Adrenal gland (tissue), 12 donors: ENCODE results near the gene SYNGR1. TPM values are rescaled to one million over a fixed set of nuclear protein-coding genes. Genes with fewer than 3 reads are reported as not detected.
"Not testable (repeated sequence)": the region's sequence is repeated elsewhere in the genome, so short reads cannot be mapped to it uniquely, and the experiment has no call there.

Source experiments
- DNase-seq, 7 donors: peaks; one replicate each; pipeline ENCODE4 v3.0.0-alpha.2; 2019 to 2020
- H3K27ac ChIP-seq, 5 donors: fragments of 200-600 bp; sonication (generic) in 4 of 5; 1 replicate in 3 of 5; 2 replicates in 2 of 5; pipeline versions ENCODE4 v1.5.1 to v1.8.0; 2016 to 2020; ENCODE audit warnings: mild to moderate bottlenecking in 1 of 5
- H3K27me3 ChIP-seq: fragments of 200-600 bp; 2 replicates; pipeline ENCODE4 v1.8.0; 2021
- H3K36me3 ChIP-seq, 2 donors: fragments of 200-600 bp; replicated peaks in 1 of 2; 1 replicate in 1 of 2; 2 replicates in 1 of 2; pipeline versions ENCODE4 v1.5.1 to v1.8.0; 2018 to 2022
- H3K4me1 ChIP-seq, 2 donors: fragments of 200-600 bp; replicated peaks in 1 of 2; 1 replicate in 1 of 2; 2 replicates in 1 of 2; pipeline versions ENCODE4 v1.5.1 to v1.8.0; 2018 to 2021
- H3K4me3 ChIP-seq, 4 donors: fragments of 200-600 bp; sonication (generic) in 3 of 4; one replicate each; pipeline ENCODE4 v1.5.1; 2016 to 2018
- H3K9me3 ChIP-seq, 3 donors: fragments of 200-600 bp; sonication (generic) in 1 of 3; replicated peaks in 1 of 3; 1 replicate in 2 of 3; 2 replicates in 1 of 3; pipeline versions ENCODE4 v1.5.1 to v1.8.0; 2016 to 2021
- CTCF ChIP-seq, 6 experiments: fragments of 450-650 bp in 4 of 6; fragments of 200-600 bp in 2 of 6; sonication (generic) in 1 of 6; IDR thresholded peaks; 1 replicate in 5 of 6; 2 replicates in 1 of 6; pipeline versions ENCODE4 v1.5.1 to v1.8.0; 2016 to 2021; ENCODE audit warnings: antibody characterized with exemption in 6 of 6, mild to moderate bottlenecking in 2 of 6, moderate library complexity in 1 of 6
- POLR2A ChIP-seq, 2 donors: fragments of 450-650 bp; IDR thresholded peaks; one replicate each; pipeline ENCODE4 v1.6.1; 2017; ENCODE audit warnings: antibody characterized with exemption in 2 of 2, mild to moderate bottlenecking in 2 of 2, moderate library complexity in 1 of 2
- WGBS, 4 donors: extraction: QIAGEN DNeasy Blood & Tissue Kit in 2 of 4; methylation state at CpG; one replicate each; pipeline versions ENCODE4 v1.1.5 to v1.1.7; 2013 to 2017; 5-methylcytosine and 5-hydroxymethylcytosine counted together
- intact Hi-C, 2 donors: fragments of 100-400 bp; cut with DNase I; formaldehyde crosslinking; loops; one replicate each; pipeline versions ENCODE4 v1.14.1 to v1.15.0; 2022 to 2023
- polyA plus RNA-seq, 3 donors: library from polyadenylated mRNA; stranded (reverse); fragments of 200-250 nt in 2 of 3; fragments of 350-450 nt in 1 of 3; fragmentation: Illumina TruSeq in 1 of 3; extraction: RNeasy Lipid Tissue Mini Kit (QIAGEN cat#74804) in 1 of 3; gene quantifications; one replicate each; pipeline ENCODE4 v1.2.3, GENCODE V29; 2013 to 2014
- total RNA-seq, 9 donors: library from RNA; depleted of rRNA in 4 of 9; stranded (reverse); fragments of >200 nt in 4 of 9; fragments of 120-200 nt in 1 of 9; fragmentation: NEBNext Ultra II Directional in 1 of 9; extraction: Animal tissue kit (Norgen Biotek cat#: 25700) in 1 of 9; gene quantifications; one replicate each; pipeline versions ENCODE4 v1.1.0 to v1.2.4, GENCODE V29; 2013 to 2023
- donor health status: healthy with polysubstance abuse.
- donor health status: Bipolar disorder and iron deficiency.
- donor health status: DM: yes; HTN: yes; CAD: no.
- donor health status: DM: no; HTN: no; CAD: no.
- donor health status: DM: no; HTN: no; CAD: no.
- donor health status: DM: yes; HTN: yes; CAD: no.

The SYNGR1 gene
- total and polyA plus RNA-seq, 12 donors = 8.5 to 80.0 (median 28.2) TPM

DNA sequence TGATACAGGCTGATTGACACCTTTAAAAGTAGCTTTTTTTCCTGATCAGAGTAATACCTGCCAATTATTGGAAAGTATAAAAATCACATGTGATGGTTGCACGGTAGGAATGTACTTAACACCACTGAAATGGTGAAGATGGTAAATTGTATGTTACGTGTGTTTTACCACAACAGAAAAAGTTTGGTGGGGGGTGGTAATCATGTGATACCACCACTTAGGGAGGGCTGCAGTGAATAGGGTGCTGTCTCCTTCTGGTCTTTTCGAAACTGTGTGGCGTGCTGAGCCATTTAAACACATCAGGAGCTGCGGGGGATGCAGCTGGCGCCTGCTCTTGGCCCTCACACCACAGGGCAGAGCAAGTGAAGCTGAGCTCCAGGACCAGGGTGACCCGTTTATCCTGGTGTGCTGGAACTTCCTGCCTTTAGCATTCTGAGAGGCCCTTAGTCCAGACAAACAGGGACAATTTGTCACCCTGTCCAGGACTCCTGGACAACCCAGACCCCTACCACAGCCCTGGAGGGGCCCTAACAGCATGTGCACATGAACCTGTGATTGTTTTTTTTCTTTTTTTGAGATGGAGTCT lies 2.6 kb downstream of the SYNGR1 start:
- Histone ChIP-seq H3K4me3 (no peak overlapping the region), H3K27me3 (no peaks in the 10 kb centered on the region), H3K27ac (peak overlapping the region in 1 of 5 donors; percentile 72), H3K4me1 (peaks cover 0 to 8% of the 10 kb centered on the region in 2 donors), H3K36me3 (no peaks in the 10 kb centered on the region), H3K9me3 (no peaks in the 10 kb centered on the region)
- no peak for TF ChIP-seq CTCF (IDR thresholded peaks at IDR 0.05)
- TF ChIP-seq POLR2A (IDR thresholded peaks at IDR 0.05) = no peak
- intact Hi-C loops = no loop called here
- WGBS, 4 donors = 86 to 92% (median 86%) methylated on average over 7 of the region's 7 CpGs
- DNase-seq = no peak

DNA sequence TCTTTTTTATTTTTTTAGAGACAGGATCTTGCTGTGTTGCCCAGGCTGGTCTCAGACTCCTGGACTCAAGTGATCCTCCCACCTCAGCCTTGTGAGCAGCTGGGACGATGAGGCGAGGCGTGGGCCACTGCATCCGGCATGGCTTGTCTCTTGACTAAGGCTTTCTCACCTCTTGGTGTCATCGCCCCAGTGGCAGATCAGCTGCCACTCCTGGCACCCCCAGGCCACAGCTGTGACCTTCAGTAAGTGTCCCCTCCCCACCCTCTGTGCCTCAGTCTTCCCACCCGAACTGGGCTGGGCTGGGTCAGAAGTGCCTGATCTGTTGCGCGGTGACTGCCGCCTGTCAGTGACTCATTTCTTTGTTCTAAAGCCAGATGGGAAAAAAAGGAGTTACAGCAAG lies 3.6 kb downstream of the SYNGR1 start:
- intact Hi-C loops = no loop called here
- H3K27me3 ChIP-seq = no peaks in the 10 kb centered on the region
- no peak overlapping the region for H3K27ac ChIP-seq
- H3K4me1 ChIP-seq = peaks cover 0 to 8% of the 10 kb centered on the region in 2 donors
- no peaks in the 10 kb centered on the region for H3K9me3 ChIP-seq
- no peak overlapping the region for H3K4me3 ChIP-seq
- 68 to 75% (median 70%) methylated on average over 9 of the region's 9 CpGs for WGBS, 4 donors
- H3K36me3 ChIP-seq = no peaks in the 10 kb centered on the region
- DNase-seq = peak in 1 of 7 donors; percentile 45
- TF ChIP-seq CTCF (IDR thresholded peaks at IDR 0.05) (no peak), POLR2A (IDR thresholded peaks at IDR 0.05) (no peak)

GRCh38 chr22:39355080-39355479 lies 5.3 kb downstream of the SYNGR1 start:
- WGBS, 4 donors = 88 to 94% (median 91%) methylated on average over 12 of the region's 12 CpGs
- no peak overlapping the region for H3K4me3 ChIP-seq
- H3K36me3 ChIP-seq = no peaks in the 10 kb centered on the region
- no peaks in the 10 kb centered on the region for H3K9me3 ChIP-seq
- intact Hi-C loops = no loop called here
- no peak for TF ChIP-seq POLR2A (IDR thresholded peaks at IDR 0.05)
- TF ChIP-seq CTCF (IDR thresholded peaks at IDR 0.05) = no peak
- no peak overlapping the region for H3K27ac ChIP-seq
- DNase-seq = no peak
- no peaks in the 10 kb centered on the region for H3K27me3 ChIP-seq
- no peaks in the 10 kb centered on the region for H3K4me1 ChIP-seq

DNA sequence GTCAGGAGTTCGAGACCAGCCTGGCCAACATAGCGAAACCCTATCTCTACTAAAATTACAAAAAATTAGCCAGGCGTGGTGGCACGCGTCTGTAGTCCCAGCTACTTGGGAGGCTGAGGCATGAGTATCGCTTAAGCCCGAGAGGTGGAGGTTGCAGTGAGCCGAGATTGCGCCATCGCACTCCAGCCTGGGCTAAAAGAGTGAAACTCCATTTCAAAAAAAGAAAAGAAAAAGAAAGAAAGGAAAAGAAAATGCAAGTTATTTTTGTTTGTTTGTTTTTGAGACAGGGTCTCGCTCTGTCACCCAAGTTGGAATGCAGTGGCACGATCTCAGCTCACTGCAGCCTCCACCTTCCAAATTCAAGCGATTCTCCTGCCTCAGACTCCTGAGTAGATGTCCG lies 6.0 kb downstream of the SYNGR1 start:
- H3K9me3 ChIP-seq, DNase-seq, H3K36me3 ChIP-seq, intact Hi-C loops, H3K4me1 ChIP-seq, H3K4me3 ChIP-seq, H3K27ac ChIP-seq, H3K27me3 ChIP-seq: not testable (repeated sequence)
- 93 to 98% (median 95%) methylated on average over 12 to 14 of the region's 14 CpGs for WGBS, 4 donors

DNA sequence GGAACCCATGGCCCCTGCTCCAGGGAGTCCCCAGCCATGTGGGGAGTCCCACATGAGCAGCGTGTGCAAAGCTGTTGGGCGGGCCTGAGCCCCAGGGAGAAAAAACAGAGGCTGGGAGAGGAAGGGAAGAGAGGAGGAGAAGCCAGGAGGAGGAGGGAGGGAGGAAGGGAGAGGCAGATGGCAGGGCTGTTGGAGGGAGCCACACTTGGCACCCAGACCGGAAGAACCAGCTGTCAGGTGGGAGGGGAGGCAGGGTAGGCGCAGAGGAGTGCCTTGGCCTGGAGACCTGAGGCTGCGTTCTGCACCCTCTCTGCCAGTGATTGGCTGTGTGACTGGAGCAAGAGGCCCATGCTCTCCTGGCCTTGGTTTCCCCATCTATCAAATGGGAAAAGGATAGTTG lies 6.7 kb downstream of the SYNGR1 start:
- Histone ChIP-seq H3K27ac (no peak overlapping the region), H3K4me1 (no peaks in the 10 kb centered on the region), H3K27me3 (no peaks in the 10 kb centered on the region), H3K4me3 (no peak overlapping the region), H3K9me3 (no peaks in the 10 kb centered on the region), H3K36me3 (no peaks in the 10 kb centered on the region)
- intact Hi-C loops = no loop called here
- 87 to 91% (median 91%) methylated on average over 5 of the region's 5 CpGs for WGBS, 4 donors
- no peak for DNase-seq
- TF ChIP-seq POLR2A (IDR thresholded peaks at IDR 0.05) (no peak), CTCF (IDR thresholded peaks at IDR 0.05) (no peak)

- H3K9me3 ChIP-seq, DNase-seq, H3K36me3 ChIP-seq, H3K4me1 ChIP-seq, H3K27me3 ChIP-seq, intact Hi-C loops, H3K27ac ChIP-seq, H3K4me3 ChIP-seq: not testable (repeated sequence)
- WGBS, 4 donors = 97 to 98% (median 97%) methylated on average over 5 to 37 of the region's 53 CpGs
These were observed 7.6 kb downstream of the SYNGR1 start for GRCh38 chr22:39357110-39358108.

DNA sequence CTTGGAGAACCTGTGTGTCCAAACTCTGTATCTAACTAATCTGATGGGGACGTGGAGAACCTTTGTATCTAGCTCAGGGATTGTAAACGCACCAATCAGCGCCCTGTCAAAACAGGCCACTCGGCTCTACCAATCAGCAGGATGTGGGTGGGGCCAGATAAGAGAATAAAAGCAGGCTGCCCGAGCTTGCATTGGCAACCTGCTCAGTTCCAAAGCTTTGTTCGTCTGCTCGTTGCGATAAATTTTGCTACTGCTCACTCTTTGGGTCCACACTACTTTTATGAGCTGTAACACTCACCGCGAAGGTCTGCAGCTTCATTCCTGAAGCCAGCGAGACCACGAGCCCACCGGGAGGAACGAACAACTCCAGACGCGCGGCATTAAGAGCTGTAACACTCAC lies 8.4 kb downstream of the SYNGR1 start:
- H3K4me1 ChIP-seq, H3K27me3 ChIP-seq, H3K9me3 ChIP-seq, DNase-seq, H3K36me3 ChIP-seq, H3K27ac ChIP-seq, H3K4me3 ChIP-seq, intact Hi-C loops: not testable (repeated sequence)
- WGBS, 4 donors = 86 to 96% (median 89%) methylated on average over 13 to 14 of the region's 17 CpGs
